NT2/D1 (cell line): ENCODE measurements around the gene PCDHA1.
A peak's percentile ranks its signal among the peaks of the same experiment; 100 is the strongest.
"Not testable (repeated sequence)": the region's sequence is repeated elsewhere in the genome, so short reads cannot be mapped to it uniquely, and the experiment has no call there.

Experiments used
- DNase-seq: peaks from one replicate; pipeline ENCODE4 v3.0.0-alpha.2; 2011; ENCODE audit warnings: low read depth, low spot score
- H3K27me3 ChIP-seq: 2 replicates; pipeline ENCODE4 v1.6.0; 2011; ENCODE audit warnings: mild to moderate bottlenecking; ENCODE audit not compliant: insufficient read length, insufficient read depth
- H3K36me3 ChIP-seq: 2 replicates; pipeline ENCODE4 v1.6.1; 2011; ENCODE audit warnings: mild to moderate bottlenecking, low read length, mixed read lengths; ENCODE audit not compliant: insufficient read depth, insufficient read length
- H3K4me1 ChIP-seq: 2 replicates; pipeline ENCODE4 v1.5.1; 2011; ENCODE audit not compliant: insufficient read depth, insufficient read length
- H3K4me3 ChIP-seq: 2 replicates; pipeline ENCODE4 v1.5.1; 2011; ENCODE audit warnings: low read depth; ENCODE audit not compliant: insufficient read length
- H3K9ac ChIP-seq: 2 replicates; pipeline ENCODE4 v1.6.0; 2011; ENCODE audit warnings: low read depth; ENCODE audit not compliant: insufficient read length
- H3K9me3 ChIP-seq: 2 replicates; pipeline ENCODE4 v1.5.1; 2011; ENCODE audit warnings: mild to moderate bottlenecking, low read length; ENCODE audit not compliant: insufficient read depth
- SUZ12 ChIP-seq: IDR thresholded peaks from 2 replicates; pipeline ENCODE4 v1.6.1; 2011; ENCODE audit not compliant: insufficient read length, insufficient read depth; ENCODE audit errors: extremely low read depth
- YY1 ChIP-seq: IDR thresholded peaks from 2 replicates; pipeline ENCODE4 v1.6.1; 2011; ENCODE audit not compliant: insufficient read length, insufficient read depth
- ZNF274 ChIP-seq: IDR thresholded peaks from 2 replicates; pipeline ENCODE4 v1.6.1; 2011; ENCODE audit warnings: mild to moderate bottlenecking, low read depth, low read length

PCDHA1 gene

DNA sequence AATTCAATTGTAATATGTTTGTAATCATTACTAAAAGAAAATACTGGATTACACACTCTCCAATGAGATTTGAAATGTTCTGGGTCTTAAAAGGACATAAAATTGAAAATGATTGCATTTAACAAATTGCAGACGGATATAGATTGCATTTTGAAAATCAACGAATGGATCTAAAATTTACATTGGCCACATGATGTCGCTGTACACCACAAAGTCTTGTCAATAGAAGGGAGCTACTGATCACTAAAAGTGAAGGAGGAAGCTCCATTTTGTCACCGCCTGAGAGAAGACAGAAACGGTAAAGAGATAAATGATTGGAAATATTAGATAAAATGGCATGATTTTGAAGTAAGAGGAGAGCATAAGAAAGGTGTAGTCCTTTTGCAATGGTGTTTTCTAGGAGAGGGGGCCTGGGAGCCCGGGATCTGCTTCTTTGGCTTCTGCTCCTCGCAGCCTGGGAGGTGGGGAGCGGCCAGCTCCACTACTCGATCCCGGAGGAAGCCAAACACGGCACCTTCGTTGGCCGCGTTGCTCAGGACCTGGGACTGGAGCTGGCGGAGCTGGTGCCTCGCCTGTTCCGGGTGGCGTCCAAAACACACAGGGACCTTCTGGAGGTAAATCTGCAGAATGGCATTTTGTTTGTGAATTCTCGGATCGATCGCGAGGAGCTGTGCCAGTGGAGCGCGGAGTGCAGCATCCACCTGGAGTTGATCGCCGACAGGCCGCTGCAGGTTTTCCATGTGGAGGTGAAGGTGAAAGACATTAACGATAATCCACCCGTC, at the start of gene PCDHA1:
TSS of gene PCDHA1 (plus strand) at position 236 of the 782 bp plus-strand sequence.
- Histone ChIP-seq H3K36me3 (no peaks in the 10 kb centered on the region), H3K27me3 (no peaks in the 10 kb centered on the region), H3K9ac (no peak within 1 kb of the TSS), H3K4me1 (no peaks in the 10 kb centered on the region), H3K9me3 (peaks cover 30% of the 10 kb centered on the region), H3K4me3 (no peak within 1 kb of the TSS)
- DNase-seq = no peak
- TF ChIP-seq SUZ12 (no peak), ZNF274 (no peak), YY1 (no peak)

DNA sequence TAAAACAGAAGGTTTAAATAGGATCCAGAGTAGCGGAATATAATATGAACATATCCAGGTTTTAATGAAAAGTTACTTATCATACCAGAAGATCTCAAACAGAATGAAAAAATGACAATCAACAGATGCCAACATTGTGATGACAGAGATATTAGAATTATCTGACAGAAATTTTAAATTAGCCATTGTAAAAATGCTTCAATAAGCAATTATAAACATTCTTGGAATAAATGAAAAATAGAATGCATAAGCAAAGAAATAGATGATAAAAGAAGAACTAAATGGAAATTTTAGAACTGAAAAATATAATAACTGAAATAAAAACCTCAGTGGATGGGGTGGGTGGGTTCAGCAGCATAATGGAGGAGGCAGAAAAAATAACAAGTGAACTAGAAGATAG, 48.5 kb upstream of the PCDHA1 start:
- no peak for TF ChIP-seq YY1
- TF ChIP-seq SUZ12 = no peak
- no peak for TF ChIP-seq ZNF274
- Histone ChIP-seq H3K4me1 (no peaks in the 10 kb centered on the region), H3K4me3 (no peak overlapping the region), H3K9me3 (no peaks in the 10 kb centered on the region), H3K9ac (no peak overlapping the region), H3K27me3 (no peaks in the 10 kb centered on the region), H3K36me3 (no peaks in the 10 kb centered on the region)
- DNase-seq = no peak

- 0 out of 2 replicates have a peak, but pooled peaks cover 3% of the 10 kb centered on the region for H3K9me3 ChIP-seq
- TF ChIP-seq ZNF274 (no peak), SUZ12 (no peak), YY1 (no peak)
Measured at GRCh38 chr5:140741967-140742366, 44.0 kb upstream of the PCDHA1 start.

DNA sequence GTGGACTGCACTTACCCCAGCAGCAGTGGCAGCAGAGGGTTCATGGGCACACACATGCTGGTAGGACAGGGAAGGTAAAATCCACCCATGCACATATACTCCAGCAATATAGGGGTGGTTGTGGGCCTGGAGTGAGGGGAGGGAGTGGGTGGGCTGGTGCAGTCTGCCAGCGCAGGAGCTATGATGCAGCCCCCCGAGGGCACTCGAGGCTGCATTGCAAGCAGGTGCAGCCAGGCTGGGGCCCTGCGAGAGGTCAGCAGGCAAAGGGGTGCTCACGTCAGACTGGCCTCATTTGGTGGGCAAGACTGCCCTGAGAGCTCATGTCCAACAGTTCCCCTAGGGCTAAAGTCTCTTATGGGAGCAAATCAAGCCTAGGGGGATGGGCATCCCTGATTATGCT, 32.4 kb upstream of the PCDHA1 start:
- Histone ChIP-seq H3K4me3 (no peak overlapping the region), H3K9ac (no peak overlapping the region), H3K9me3 (peaks cover 32% of the 10 kb centered on the region), H3K4me1 (no peaks in the 10 kb centered on the region), H3K36me3 (no peaks in the 10 kb centered on the region), H3K27me3 (no peaks in the 10 kb centered on the region)
- no peak for DNase-seq
- TF ChIP-seq YY1 (no peak), SUZ12 (no peak), ZNF274 (no peak)

More at GRCh38 chr5:140741967-140742366, 44.0 kb upstream of the PCDHA1 start:
- no peak for DNase-seq
- Histone ChIP-seq H3K36me3 (no peaks in the 10 kb centered on the region), H3K27me3 (no peaks in the 10 kb centered on the region), H3K9ac (no peak overlapping the region), H3K4me1 (no peaks in the 10 kb centered on the region), H3K4me3 (no peak overlapping the region)

- H3K9me3 ChIP-seq = peaks cover 83% of the 10 kb centered on the region
- DNase-seq = no peak
- no peaks in the 10 kb centered on the region for H3K27me3 ChIP-seq
Measured at GRCh38 chr5:140764177-140764973, 21.6 kb upstream of the PCDHA1 start.

DNA sequence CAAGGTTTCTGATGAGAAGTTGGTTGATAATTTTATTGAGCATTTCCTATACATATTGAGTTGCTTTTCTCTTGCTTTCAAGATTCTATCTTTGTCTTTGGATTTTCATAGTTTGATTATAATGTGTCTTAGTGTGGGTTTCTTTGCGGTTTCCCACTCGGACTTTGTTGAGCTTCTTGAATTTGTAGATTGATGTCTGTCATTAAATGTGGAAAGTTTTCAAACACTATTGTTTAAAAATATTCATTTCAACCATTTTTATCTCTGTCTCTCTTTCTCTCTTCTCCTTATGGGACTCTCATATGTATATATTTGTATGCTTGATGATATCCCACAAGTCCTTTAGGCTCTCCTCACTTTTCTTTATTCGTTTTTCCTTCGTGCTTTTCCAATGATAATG, 18.5 kb upstream of the PCDHA1 start:
- Histone ChIP-seq H3K4me3 (no peak overlapping the region), H3K4me1 (no peaks in the 10 kb centered on the region), H3K9me3 (peaks cover 91% of the 10 kb centered on the region), H3K9ac (no peak overlapping the region), H3K27me3 (no peaks in the 10 kb centered on the region), H3K36me3 (no peaks in the 10 kb centered on the region)
- no peak for DNase-seq
- TF ChIP-seq SUZ12 (no peak), ZNF274 (no peak), YY1 (no peak)

More at GRCh38 chr5:140764177-140764973, 21.6 kb upstream of the PCDHA1 start:
- H3K4me3 ChIP-seq = no peak overlapping the region
- H3K4me1 ChIP-seq = no peaks in the 10 kb centered on the region
- no peaks in the 10 kb centered on the region for H3K36me3 ChIP-seq
- TF ChIP-seq YY1 (no peak), ZNF274 (peak; percentile 82)
- no peak overlapping the region for H3K9ac ChIP-seq

GRCh38 chr5:140780512-140780911, 5.4 kb upstream of the PCDHA1 start:
- H3K27me3 ChIP-seq = no peaks in the 10 kb centered on the region
- H3K36me3 ChIP-seq = no peaks in the 10 kb centered on the region
- H3K9me3 ChIP-seq = peaks cover 36% of the 10 kb centered on the region
- no peaks in the 10 kb centered on the region for H3K4me1 ChIP-seq
- H3K9ac ChIP-seq = no peak overlapping the region
- TF ChIP-seq YY1 = no peak
- no peak for TF ChIP-seq SUZ12
- no peak for DNase-seq
- H3K4me3 ChIP-seq = no peak overlapping the region

- not testable (repeated sequence) for H3K9ac ChIP-seq, H3K27me3 ChIP-seq, DNase-seq, H3K4me1 ChIP-seq, H3K4me3 ChIP-seq, H3K36me3 ChIP-seq
- peaks cover 21% of the 10 kb centered on the region for H3K9me3 ChIP-seq
Measured at GRCh38 chr5:140787422-140787821, 1.5 kb downstream of the PCDHA1 start.

DNA sequence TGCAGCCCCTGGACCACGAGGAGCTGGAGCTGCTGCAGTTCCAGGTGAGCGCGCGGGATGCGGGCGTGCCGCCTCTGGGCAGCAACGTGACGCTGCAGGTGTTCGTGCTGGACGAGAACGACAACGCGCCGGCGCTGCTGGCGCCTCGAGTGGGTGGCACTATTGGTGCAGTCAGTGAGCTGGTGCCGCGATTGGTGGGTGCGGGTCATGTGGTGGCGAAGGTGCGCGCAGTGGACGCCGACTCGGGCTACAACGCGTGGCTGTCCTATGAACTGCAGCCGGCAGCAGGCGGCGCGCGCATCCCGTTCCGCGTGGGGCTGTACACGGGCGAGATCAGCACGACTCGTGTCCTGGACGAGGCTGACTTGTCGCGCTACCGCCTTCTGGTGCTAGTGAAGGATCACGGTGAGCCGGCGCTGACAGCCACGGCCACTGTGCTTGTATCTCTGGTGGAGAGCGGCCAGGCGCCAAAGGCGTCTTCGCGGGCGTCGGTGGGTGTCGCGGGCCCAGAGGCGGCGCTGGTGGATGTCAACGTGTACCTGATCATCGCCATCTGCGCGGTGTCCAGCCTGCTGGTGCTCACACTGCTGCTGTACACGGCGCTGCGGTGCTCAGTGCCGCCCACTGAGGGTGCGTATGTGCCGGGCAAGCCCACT, 2.0 kb downstream of the PCDHA1 start:
- DNase-seq, H3K4me3 ChIP-seq, H3K9ac ChIP-seq, H3K36me3 ChIP-seq, H3K4me1 ChIP-seq, H3K27me3 ChIP-seq: not testable (repeated sequence)
- H3K9me3 ChIP-seq = peaks cover 16% of the 10 kb centered on the region
